Activated T-helper 17 cell treated with anti-CD3 and anti-CD28 coated beads, Interleukin-2, amount 50 U/mL, for 72 hours (primary cell): ENCODE results near the gene TEX12. TPM values are rescaled to one million over a fixed set of nuclear protein-coding genes. Genes with fewer than 3 reads are reported as not detected.
"Not testable (repeated sequence)": the region's sequence is repeated elsewhere in the genome, so short reads cannot be mapped to it uniquely, and the experiment has no call there.

Experiments used
- ATAC-seq: fragments of 150-1000 bp; cut with Tn5 transposase; replicated peaks from 2 replicates; pipeline ENCODE4 v1.10.0; 2021; ENCODE audit warnings: mild to moderate bottlenecking, moderate library complexity
- H3K27ac Mint-ChIP-seq: one replicate; pipeline ENCODE4 v1.8.0; 2022; ENCODE audit warnings: mixed read lengths
- H3K27me3 Mint-ChIP-seq: one replicate; pipeline ENCODE4 v1.8.0; 2022; ENCODE audit warnings: mixed read lengths
- H3K36me3 Mint-ChIP-seq: one replicate; pipeline ENCODE4 v1.8.0; 2022; ENCODE audit warnings: low read depth, mild to moderate bottlenecking, mixed read lengths
- H3K4me1 Mint-ChIP-seq: one replicate; pipeline ENCODE4 v1.8.0; 2022; ENCODE audit warnings: mixed read lengths
- H3K4me3 Mint-ChIP-seq: one replicate; pipeline ENCODE4 v1.8.0; 2022; ENCODE audit warnings: mild to moderate bottlenecking, mixed read lengths
- H3K9me3 Mint-ChIP-seq: one replicate; pipeline ENCODE4 v1.8.0; 2022; ENCODE audit warnings: mixed read lengths
- total RNA-seq, 2 donors: library from RNA; stranded (reverse); gene quantifications; one replicate each; pipeline ENCODE4 v1.2.3, GENCODE V29; 2022

Gene TEX12
- total RNA-seq, 2 donors from 2014 or later, result 0.24 to 0.99 TPM

DNA sequence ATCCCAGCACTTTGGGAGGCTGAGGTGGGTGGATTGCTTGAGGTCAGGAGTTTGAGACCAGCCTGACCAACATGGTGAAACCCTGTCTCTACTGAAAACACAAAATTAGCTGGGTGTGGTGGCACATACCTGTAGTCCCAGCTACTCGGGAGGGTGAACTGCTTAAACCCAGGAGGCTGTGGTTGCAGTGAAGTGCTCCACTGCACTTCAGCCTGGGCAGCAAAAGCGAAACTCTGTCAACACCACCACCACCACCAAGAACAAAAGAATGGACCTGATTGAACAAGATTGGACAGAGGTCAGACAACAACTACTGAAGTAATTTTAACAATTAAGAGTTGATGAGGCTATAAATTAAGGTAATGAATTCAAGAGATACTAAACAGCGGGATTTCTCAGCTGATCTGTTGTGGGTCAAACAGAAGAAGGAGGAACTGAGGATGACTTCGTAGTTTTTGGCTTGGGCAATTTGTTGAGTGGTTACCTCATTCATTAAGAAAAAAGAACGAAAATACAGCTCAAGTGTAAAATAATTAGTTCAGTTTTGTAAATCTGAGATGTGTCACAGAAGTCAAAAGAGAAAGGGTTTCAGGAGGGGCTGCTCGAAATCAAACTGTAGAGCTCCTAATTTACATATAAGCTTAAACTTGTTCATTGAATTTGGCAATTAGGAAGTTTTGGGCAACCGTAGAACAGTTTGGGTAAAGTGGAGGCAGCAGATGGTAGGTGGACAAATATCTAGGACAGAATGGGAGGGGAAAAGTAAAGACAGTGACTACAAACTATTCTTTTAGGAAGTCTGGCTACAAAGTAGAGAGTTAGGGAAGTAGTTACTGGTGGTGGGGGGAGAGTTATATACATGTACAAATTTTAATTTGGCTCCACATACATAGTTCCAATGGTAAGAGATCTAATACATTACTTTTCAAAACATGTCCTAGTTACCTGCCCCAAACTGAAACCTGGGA, 7.8 kb upstream of the TEX12 start:
- H3K27ac Mint-ChIP-seq, result no peak overlapping the region
- ATAC-seq, result no peak
- H3K27me3 Mint-ChIP-seq, result peaks cover 5% of the 10 kb centered on the region
- H3K4me1 Mint-ChIP-seq, result peaks cover 5% of the 10 kb centered on the region
- no peaks in the 10 kb centered on the region for H3K36me3 Mint-ChIP-seq
- H3K9me3 Mint-ChIP-seq, result no peaks in the 10 kb centered on the region
- H3K4me3 Mint-ChIP-seq, result no peak overlapping the region

DNA sequence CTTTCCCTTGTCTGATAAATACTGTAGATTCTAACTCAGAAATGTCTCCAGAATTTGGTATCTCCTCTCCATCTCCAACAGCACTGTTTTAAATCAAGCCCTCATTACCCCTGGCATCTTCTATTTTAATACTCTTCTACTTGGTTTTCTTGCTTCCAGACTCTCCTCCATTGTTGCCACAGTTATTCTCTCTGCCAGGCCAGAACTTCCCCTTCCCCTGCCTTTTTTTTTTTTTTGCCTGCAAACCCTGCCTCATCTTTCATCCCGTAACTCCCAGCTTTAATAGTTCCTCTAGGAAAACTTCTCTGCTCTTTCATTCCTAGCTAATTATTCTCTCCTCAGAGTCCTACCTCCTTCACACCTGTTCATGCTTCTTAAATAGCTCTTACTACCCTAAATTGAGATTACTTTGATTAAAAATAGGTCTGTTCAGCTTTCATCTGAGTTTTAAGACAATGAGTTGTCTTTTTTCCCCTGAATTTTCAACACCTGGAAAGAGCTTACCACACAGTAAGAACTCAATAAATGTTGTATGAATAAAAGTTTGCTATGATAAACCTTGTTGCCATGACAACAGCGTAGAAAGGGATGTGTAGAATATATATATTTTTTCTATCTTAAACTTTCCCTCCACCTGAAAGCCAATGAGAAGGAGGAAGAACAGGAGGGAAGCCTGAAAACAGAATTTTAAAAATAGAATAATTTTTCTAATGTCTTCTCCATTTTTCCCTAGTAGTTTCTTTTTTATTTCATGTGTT, 6.9 kb upstream of the TEX12 start:
- Mint-ChIP-seq H3K27me3 (peaks cover 9% of the 10 kb centered on the region), H3K4me3 (no peak overlapping the region), H3K36me3 (no peaks in the 10 kb centered on the region), H3K9me3 (no peaks in the 10 kb centered on the region), H3K4me1 (peaks cover 5% of the 10 kb centered on the region), H3K27ac (no peak overlapping the region)
- no peak for ATAC-seq

DNA sequence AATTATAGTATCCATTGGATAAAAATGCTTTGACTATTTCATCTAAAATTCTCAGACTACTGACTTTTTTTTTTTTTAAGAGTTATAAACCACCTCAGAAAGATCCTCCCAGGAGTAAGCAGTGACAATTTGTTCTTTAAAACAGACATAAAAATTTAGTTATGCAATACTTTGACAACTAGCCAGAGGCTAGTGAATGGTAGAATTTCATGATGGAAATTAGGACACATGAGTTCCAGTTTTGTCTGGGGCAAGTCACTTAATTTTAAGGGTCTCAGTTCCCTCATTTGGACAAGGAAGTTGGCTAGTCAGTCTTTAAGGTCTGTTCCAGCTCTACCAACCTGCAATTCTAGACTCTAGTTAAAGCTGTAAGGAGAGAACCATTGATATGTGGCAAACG, 6.2 kb upstream of the TEX12 start:
- no peak for ATAC-seq
- H3K27me3 Mint-ChIP-seq, result peaks cover 10% of the 10 kb centered on the region
- H3K27ac Mint-ChIP-seq, result no peak overlapping the region
- peaks cover 5% of the 10 kb centered on the region for H3K4me1 Mint-ChIP-seq
- H3K9me3 Mint-ChIP-seq, result no peaks in the 10 kb centered on the region
- H3K4me3 Mint-ChIP-seq, result no peak overlapping the region
- H3K36me3 Mint-ChIP-seq, result no peaks in the 10 kb centered on the region

DNA sequence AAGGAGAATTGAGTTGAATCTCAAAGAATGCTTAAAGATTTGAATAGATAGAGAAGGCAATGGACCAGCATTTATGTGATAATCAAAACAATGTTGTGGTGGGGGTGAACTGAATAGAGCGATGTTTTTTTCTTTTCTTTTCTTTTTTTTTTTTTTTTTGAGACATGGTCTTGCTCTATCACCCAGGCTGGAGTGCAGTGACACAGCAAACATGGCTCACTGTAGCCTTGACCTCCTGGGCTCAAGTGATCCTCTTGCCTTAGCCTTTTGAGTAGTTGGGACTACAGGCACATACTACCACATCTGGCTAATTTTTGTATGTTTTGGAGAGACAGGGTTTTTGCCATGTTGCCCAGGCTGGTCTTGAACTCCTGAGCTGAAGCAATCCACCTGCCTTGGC, 5.0 kb upstream of the TEX12 start:
- H3K36me3 Mint-ChIP-seq, H3K4me1 Mint-ChIP-seq, ATAC-seq, H3K27ac Mint-ChIP-seq, H3K9me3 Mint-ChIP-seq, H3K27me3 Mint-ChIP-seq, H3K4me3 Mint-ChIP-seq: not testable (repeated sequence)

DNA sequence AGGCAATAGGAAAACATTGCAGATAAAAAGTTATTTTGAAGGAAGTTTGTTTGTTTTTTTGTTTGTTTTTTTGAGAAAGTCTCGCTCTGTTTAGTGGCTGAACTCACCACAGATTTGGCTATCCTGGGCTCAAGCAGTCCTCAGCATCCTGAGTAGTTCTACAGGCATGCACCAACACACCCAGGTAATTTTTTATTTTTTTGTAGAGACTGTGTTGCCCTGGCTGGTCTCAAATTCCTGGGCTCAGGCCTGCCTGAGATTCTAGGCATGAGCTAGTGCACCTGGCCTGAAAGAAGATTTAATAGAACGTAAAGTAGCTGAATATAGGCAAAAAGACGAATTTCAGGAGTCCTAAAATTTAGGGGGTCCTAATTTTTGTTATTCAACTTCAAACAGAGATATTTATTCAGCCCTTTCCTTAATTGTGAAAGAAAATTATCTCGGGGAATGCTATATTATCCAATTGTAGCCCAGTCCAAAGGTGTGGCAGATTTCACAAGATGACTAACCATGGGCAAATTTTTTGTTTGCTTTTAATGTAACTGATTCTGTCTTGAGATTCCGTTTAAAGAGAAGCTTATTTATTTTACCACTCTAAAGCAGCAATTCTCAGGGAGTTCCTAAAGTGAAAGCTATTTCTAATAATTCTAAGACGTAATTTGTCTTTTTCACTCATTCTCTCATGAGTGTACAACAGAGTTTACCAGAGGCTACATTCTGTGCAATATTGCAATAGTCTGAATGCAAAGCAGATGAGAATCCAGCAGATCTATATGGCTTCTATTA, 4.2 kb upstream of the TEX12 start:
- Mint-ChIP-seq H3K27me3 (peaks cover 10% of the 10 kb centered on the region), H3K9me3 (no peaks in the 10 kb centered on the region), H3K36me3 (no peaks in the 10 kb centered on the region), H3K27ac (no peak overlapping the region), H3K4me1 (no peaks in the 10 kb centered on the region), H3K4me3 (no peak overlapping the region)
- no peak for ATAC-seq

DNA sequence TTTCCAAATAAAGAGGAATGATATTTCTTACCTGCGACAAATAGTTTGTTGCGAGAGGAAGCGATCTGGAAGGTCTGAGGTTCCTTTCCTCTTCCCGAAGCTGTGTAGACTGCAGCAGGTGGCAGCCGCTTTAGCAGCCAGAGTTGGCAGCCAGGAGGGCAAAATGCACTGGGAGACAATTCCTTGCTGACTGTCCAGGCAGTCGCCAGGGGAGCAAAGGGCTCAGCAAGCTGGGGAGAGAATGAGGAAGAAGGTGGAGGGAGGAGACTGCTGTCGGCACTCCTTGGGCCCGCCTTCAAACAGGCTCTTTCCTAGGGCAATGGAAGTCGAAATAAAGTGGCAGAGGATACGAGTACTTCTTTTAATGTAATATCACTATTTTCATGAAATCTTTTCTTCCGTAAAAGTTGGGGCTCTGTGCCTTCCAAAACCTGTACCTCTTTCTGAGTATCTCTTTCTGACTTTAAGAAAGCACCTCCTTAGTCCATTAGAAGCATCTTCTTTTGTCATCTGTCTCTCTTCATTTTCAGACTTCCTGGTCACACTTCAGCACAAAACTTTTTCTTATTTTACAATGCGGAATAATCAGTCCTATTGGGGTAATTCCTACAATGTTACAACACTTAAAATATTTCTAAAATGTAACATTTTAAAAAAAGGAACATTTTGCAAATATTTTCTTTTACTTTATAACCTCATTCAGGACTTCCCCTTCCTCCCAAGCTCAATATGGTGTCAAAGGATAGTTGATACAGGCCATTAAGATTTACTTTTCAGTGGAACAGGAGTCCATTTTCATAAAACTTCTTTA, 3.1 kb upstream of the TEX12 start, which contains the start of gene IL18:
Gene IL18 (minus strand): TSS at position 220 of the 811 bp plus-strand sequence. CDS start 9,041 bp downstream, outside the sequence.
- Mint-ChIP-seq H3K4me3 (no peak within 1 kb of the TSS), H3K36me3 (no peaks in the 10 kb centered on the region), H3K4me1 (no peaks in the 10 kb centered on the region), H3K9me3 (no peaks in the 10 kb centered on the region), H3K27me3 (peaks cover 10% of the 10 kb centered on the region), H3K27ac (no peak within 1 kb of the TSS)
- ATAC-seq, result no peak

DNA sequence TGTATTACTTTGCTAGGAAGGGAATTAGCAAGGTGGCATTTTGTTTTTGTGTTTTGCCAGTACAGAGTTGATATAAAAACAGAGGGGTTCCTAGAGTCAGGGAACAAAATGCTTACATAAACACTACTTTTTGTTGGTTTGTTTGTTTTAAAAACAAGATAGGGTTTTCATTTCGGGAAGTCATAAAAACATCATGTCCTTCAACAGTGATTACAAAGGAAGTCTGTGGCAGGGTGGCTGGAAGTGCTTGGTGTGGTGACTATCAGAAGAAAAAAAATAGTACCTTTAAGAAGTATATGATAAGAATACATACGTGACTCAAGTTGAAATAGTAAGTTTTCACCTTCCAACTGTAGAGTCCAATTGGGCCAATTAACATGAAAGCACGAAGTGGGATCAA, 2.1 kb upstream of the TEX12 start:
- no peak overlapping the region for H3K4me3 Mint-ChIP-seq
- no peaks in the 10 kb centered on the region for H3K4me1 Mint-ChIP-seq
- no peak for ATAC-seq
- peaks cover 10% of the 10 kb centered on the region for H3K27me3 Mint-ChIP-seq
- H3K27ac Mint-ChIP-seq, result no peak overlapping the region
- H3K9me3 Mint-ChIP-seq, result no peaks in the 10 kb centered on the region
- H3K36me3 Mint-ChIP-seq, result no peaks in the 10 kb centered on the region

DNA sequence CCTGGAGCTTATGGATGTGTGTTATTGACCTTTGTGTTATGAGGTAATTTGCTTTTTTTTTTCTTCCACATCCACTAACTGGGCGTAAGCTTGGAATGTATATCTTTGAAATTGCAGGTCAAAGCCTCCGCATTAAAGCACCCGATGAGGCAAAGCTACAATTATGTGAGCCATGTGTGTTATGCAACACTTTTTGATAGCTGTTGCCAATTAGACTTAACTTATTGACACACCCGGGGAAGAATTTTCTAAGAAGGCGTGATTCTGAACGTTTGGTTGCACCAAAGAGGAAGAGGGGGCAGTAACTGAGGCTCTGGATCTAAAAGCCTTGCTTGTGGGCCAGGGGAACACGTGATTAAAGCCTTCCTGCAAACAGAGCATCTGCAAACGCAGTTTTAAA, 610 bp upstream of the TEX12 start:
- no peak overlapping the region for H3K27ac Mint-ChIP-seq
- no peaks in the 10 kb centered on the region for H3K9me3 Mint-ChIP-seq
- H3K4me1 Mint-ChIP-seq, result no peaks in the 10 kb centered on the region
- ATAC-seq, result no peak
- H3K4me3 Mint-ChIP-seq, result no peak overlapping the region
- H3K36me3 Mint-ChIP-seq, result no peaks in the 10 kb centered on the region
- peaks cover 10% of the 10 kb centered on the region for H3K27me3 Mint-ChIP-seq

DNA sequence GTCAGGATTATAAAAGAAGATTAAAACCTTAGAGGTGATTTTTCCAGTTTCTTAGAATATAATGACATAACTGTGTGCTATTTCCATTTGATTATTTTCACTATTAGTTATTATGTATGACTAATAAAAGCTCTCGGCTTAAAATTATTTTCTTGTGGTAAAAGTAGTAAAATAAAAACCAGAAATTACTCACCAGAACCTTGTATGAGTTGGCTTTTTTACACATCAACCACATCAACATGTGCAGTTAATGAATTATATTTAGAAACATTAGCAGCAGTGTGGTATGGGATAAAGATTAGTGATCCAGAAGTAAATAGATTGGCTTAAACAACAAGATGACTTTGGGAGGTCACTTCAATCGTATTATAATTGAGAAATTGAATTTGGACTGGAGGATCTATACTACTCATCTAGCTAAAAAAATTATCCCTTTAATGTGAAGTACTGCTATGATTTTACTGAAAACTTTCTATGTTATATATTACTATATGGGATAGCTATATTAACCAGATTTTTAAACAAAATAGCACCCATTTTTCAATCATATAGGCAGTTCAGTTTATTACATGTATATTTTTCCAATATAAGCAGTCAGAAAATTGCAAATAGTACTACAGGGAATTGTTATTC, 5.3 kb downstream of the TEX12 start:
- no peak overlapping the region for H3K4me3 Mint-ChIP-seq
- peaks cover 12% of the 10 kb centered on the region for H3K27me3 Mint-ChIP-seq
- H3K9me3 Mint-ChIP-seq, result no peaks in the 10 kb centered on the region
- peak; percentile 35 for ATAC-seq
- peaks cover 7% of the 10 kb centered on the region for H3K4me1 Mint-ChIP-seq
- no peaks in the 10 kb centered on the region for H3K36me3 Mint-ChIP-seq
- no peak overlapping the region for H3K27ac Mint-ChIP-seq

DNA sequence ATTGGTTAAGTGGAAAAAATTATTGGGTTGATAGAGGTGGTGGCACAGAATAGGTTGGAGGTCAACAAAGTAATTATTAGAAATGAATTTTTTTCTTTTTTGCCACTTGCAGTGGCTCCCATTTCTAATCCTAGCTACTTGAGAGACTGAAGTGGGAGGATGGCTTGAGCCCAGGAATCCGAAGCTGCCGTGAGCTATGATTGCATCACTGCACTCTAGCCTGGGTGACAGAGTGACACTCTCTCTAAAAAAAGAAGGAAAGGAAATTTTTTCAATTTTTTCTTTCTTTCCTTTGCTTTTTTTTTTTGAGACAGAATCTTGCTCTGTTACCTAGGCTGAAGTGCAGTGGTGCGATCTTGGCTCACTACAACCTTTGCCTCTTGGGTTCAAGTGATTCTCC, 6.0 kb downstream of the TEX12 start:
- Mint-ChIP-seq H3K36me3 (no peaks in the 10 kb centered on the region), H3K27ac (no peak overlapping the region), H3K9me3 (no peaks in the 10 kb centered on the region), H3K4me1 (peaks cover 7% of the 10 kb centered on the region), H3K4me3 (no peak overlapping the region), H3K27me3 (peaks cover 12% of the 10 kb centered on the region)
- ATAC-seq, result no peak

DNA sequence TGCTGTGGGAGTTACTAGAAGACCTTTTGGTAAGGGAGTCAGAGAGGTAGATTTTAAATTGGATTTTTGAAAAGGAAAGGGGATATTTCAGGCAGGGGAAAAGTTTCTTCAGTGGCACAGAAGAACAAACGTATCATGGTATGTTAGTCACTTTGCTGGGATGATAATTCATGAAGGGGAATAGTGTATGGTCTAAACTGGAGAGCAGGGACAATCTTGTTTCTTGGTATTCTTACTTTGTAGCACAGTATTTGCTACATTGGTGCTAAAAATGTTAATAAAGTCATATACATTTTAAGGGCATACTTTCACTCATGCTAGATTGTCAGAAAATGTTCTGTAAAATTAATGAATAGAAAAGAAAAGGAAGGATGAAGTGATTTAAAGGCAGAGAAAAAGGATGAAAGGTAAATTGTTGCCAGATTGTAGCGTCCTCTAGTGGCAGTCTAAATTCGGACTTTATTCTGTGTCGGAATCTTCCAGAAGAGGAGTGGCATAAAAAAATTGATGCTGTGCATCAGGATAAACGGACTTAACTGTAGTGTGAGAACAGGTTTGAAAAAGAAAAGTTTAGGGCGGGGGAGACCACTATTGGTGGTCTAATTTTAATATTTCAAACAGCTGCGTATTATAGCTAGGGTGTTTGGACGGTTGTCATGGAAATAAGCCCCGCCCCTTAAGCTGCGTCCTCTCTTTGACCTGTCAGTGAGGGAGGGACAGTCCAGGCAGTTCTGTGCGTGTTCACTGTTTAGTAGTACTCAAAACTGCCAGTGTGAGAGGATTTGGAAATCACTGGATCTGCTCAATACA, 7.8 kb downstream of the TEX12 start, which contains the start of gene BCO2:
Gene BCO2 (plus strand): TSS at position 724 of the 810 bp plus-strand sequence. CDS start 90 bp downstream, outside the sequence.
- H3K27ac Mint-ChIP-seq, result peak within 1 kb of the TSS; percentile 51
- ATAC-seq, result peak; percentile 93
- H3K9me3 Mint-ChIP-seq, result no peaks in the 10 kb centered on the region
- peaks cover 19% of the 10 kb centered on the region for H3K27me3 Mint-ChIP-seq
- peak within 1 kb of the TSS; percentile 45 for H3K4me3 Mint-ChIP-seq
- peaks cover 7% of the 10 kb centered on the region for H3K4me1 Mint-ChIP-seq
- H3K36me3 Mint-ChIP-seq, result no peaks in the 10 kb centered on the region

DNA sequence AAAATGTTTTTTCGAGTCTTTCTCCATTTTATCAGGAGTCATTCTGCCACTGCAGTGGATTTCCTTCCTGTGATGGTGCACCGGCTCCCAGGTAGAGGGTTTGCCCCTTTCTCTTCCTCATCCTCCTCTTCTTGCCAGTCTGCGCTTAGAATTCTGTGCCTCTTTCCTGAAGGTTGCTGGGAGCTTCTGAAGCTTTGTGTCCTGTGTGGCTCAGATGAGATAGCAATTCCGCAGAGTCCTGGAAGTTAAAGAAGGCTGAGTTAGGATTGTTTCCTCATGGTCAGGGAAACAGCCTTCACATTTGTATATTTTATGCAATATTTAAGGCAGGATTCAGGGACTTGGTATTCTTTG, 8.4 kb downstream of the TEX12 start:
- Mint-ChIP-seq H3K27ac (no peak overlapping the region), H3K4me1 (peaks cover 7% of the 10 kb centered on the region), H3K4me3 (peak overlapping the region; percentile 45), H3K36me3 (no peaks in the 10 kb centered on the region), H3K9me3 (no peaks in the 10 kb centered on the region), H3K27me3 (peaks cover 20% of the 10 kb centered on the region)
- ATAC-seq, result no peak

DNA sequence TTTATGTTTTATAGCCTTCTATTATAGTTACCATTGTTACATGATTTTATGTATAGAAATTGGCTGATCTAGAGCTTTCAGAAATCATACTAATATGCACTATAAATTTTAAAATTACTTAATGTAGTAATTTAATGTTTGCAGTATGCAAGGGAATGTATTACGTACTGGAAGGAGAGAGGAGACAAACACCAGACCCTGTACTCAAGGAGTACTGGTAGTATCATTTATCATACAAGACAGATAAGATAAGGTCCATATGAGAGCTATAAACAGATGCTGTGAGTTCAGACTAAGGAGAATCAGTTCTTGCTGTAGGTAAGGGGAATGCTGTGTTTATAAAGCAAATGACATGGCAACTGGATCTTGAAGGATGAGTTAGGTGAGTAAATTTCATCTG, 8.9 kb downstream of the TEX12 start:
- no peak overlapping the region for H3K27ac Mint-ChIP-seq
- H3K4me1 Mint-ChIP-seq, result peaks cover 7% of the 10 kb centered on the region
- H3K9me3 Mint-ChIP-seq, result no peaks in the 10 kb centered on the region
- peaks cover 20% of the 10 kb centered on the region for H3K27me3 Mint-ChIP-seq
- no peak overlapping the region for H3K4me3 Mint-ChIP-seq
- H3K36me3 Mint-ChIP-seq, result no peaks in the 10 kb centered on the region
- ATAC-seq, result no peak
